ENCODE measurements around the gene ILDR1. TPM values are rescaled to one million over a fixed set of nuclear protein-coding genes. Genes with fewer than 3 reads are reported as not detected.

The ILDR1 gene
- total and polyA plus RNA-seq, 2 of the 4 experiments (the other 2 are of a cell fraction): not detected

GRCh38 chr3:122008166-122008565 is 13.9 kb downstream of the ILDR1 start:
- POLR2A ChIA-PET (ENCODE audit: unreplicated experiment): no interaction called here
- in situ Hi-C loops (cut with MboI; ENCODE audit: low sequenced_read_pairs): no loop called here
- no peaks in the 10 kb centered on the region for H3K9me1 ChIP-seq (ENCODE audit: insufficient read depth, low read length)

More at GRCh38 chr3:122008166-122008565, 13.9 kb downstream of the ILDR1 start:
- H3K27ac ChIP-seq (ENCODE audit: insufficient read depth, low read length): no peak overlapping the region
- no peak overlapping the region for H2AK9ac ChIP-seq (replicated peaks; ENCODE audit: low read depth, low read length, poor library complexity)
- H4K91ac ChIP-seq (ENCODE audit: insufficient read depth, low read depth, low read length): no peak overlapping the region
- no peak for DNase-seq
- intact Hi-C loops (cut with micrococcal nuclease) (no loop called here), dilution Hi-C loops (cut with HindIII; ENCODE audit: low sequenced_read_pairs, unreplicated experiment) (no loop called here)
- WGBS, 2 experiments (ENCODE audit: extremely low coverage in 2 of 2, insufficient read length in 1 of 2): no CpG with 5 or more reads among the region's 2 CpGs
- H3K23ac ChIP-seq (ENCODE audit: low read depth, low read length): no peak overlapping the region
- H3K4me3 ChIP-seq (ENCODE audit: insufficient read depth, low read depth, low read length): no peak overlapping the region
- H3K18ac ChIP-seq (ENCODE audit: low read depth, low read length): no peak overlapping the region
- H3K36me3 ChIP-seq (ENCODE audit: control insufficient read depth, insufficient read depth, low read length): no peaks in the 10 kb centered on the region
- H2AFZ ChIP-seq (replicated peaks; ENCODE audit: low read length, poor library complexity): no peak overlapping the region
- H3K4ac ChIP-seq (ENCODE audit: low read depth, low read length): no peak overlapping the region
- no peak overlapping the region for H3K14ac ChIP-seq (replicated peaks; ENCODE audit: low read depth, low read length)
- no peak overlapping the region for H2BK15ac ChIP-seq (ENCODE audit: low read depth, low read length)
- H4K8ac ChIP-seq (ENCODE audit: low read depth in 2 of 2, low read length in 2 of 2): no peak overlapping the region
- no peak overlapping the region for H3K9ac ChIP-seq (ENCODE audit: low read depth, low read length)
- CTCF ChIA-PET: no interaction called here
- no TSS peak for BruUV-seq (replicated peaks)
- no peak overlapping the region for H3K4me2 ChIP-seq (ENCODE audit: low read depth, low read length)
- no peaks in the 10 kb centered on the region for H3K79me1 ChIP-seq (ENCODE audit: low read depth in 1 of 2, low read length in 2 of 2)
- no peak overlapping the region for H3K56ac ChIP-seq (ENCODE audit: extremely low read depth, insufficient read depth, low read length)
- H4K20me1 ChIP-seq (ENCODE audit: insufficient read depth, low read length): no peaks in the 10 kb centered on the region
- no peak overlapping the region for H2BK120ac ChIP-seq (ENCODE audit: low read depth, low read length)
- no peak for TF ChIP-seq RAD21 (IDR thresholded peaks at IDR 0.05; ENCODE audit: low read length)
- no peak for TF ChIP-seq CEBPB (IDR thresholded peaks at IDR 0.05; ENCODE audit: low read depth, low read length)
- TF ChIP-seq MAFK (IDR thresholded peaks at IDR 0.05; ENCODE audit: low read depth, low read length): no peak
- TF ChIP-seq NFE2L2 (IDR thresholded peaks at IDR 0.05; ENCODE audit: low read depth, low read length): no peak
- no peak for TF ChIP-seq POLR2A (IDR thresholded peaks at IDR 0.05; ENCODE audit: low read depth, low read length)
- TF ChIP-seq SMC3 (IDR thresholded peaks at IDR 0.05; ENCODE audit: low read depth, low read length): no peak
- no peak for TF ChIP-seq BHLHE40 (IDR thresholded peaks at IDR 0.05; ENCODE audit: low read depth, low read length)
- TF ChIP-seq MXI1 (IDR thresholded peaks at IDR 0.05; ENCODE audit: borderline replicate concordance, low read depth, low read length): no peak
- TF ChIP-seq ELK1 (IDR thresholded peaks at IDR 0.05; ENCODE audit: borderline replicate concordance, low read depth, low read length): no peak
- no peak for TF ChIP-seq MAZ (IDR thresholded peaks at IDR 0.05; ENCODE audit: borderline replicate concordance, low read depth, low read length)
- TF ChIP-seq RCOR1 (IDR thresholded peaks at IDR 0.05; ENCODE audit: insufficient replicate concordance, low read length): no peak
- TF ChIP-seq CTCF (conservative IDR thresholded peaks at IDR 0.05; ENCODE audit: low read depth, low read length): no peak
- no peak for TF ChIP-seq USF2 (IDR thresholded peaks at IDR 0.05; ENCODE audit: low read depth, low read length)
- no peak for TF ChIP-seq CHD1 (IDR thresholded peaks at IDR 0.05; ENCODE audit: low read depth, low read length)
- TF ChIP-seq RFX5 (IDR thresholded peaks at IDR 0.05; ENCODE audit: low read depth, low read length): no peak
- TF ChIP-seq FOS (IDR thresholded peaks at IDR 0.05; ENCODE audit: low read depth, low read length): no peak
- H4K5ac ChIP-seq (ENCODE audit: low read depth, low read length): no peak overlapping the region
- H2BK20ac ChIP-seq (ENCODE audit: low read depth, low read length): no peak overlapping the region
- peaks cover 8% of the 10 kb centered on the region for H3K27me3 ChIP-seq (ENCODE audit: control insufficient read depth, insufficient read depth, low read length)
- H3K9me3 ChIP-seq (ENCODE audit: control insufficient read depth, insufficient read depth, low read length): no peaks in the 10 kb centered on the region
- no peak for ATAC-seq (ENCODE audit: low read depth)
- no peak overlapping the region for H2AK5ac ChIP-seq (ENCODE audit: low read depth, low read length)
- H2BK5ac ChIP-seq (ENCODE audit: low read depth, low read length, poor library complexity, severe bottlenecking): no peak overlapping the region
- H3K4me1 ChIP-seq (ENCODE audit: control insufficient read depth, insufficient read depth, low read length): no peaks in the 10 kb centered on the region
